GM08714 (cell line): ENCODE measurements around the gene PPP2R2D.

Source experiments
- H3K4me3 ChIP-seq: fragments of 200-500 bp; sonication (Bioruptor generic); 2 replicates; pipeline ENCODE4 v1.5.1; 2014; ENCODE audit warnings: mild to moderate bottlenecking, low read length, inconsistent platforms
- ZNF274 ChIP-seq: IDR thresholded peaks from 2 replicates; pipeline ENCODE4 v1.6.1; 2012; ENCODE audit warnings: mild to moderate bottlenecking, low read depth, low read length

Gene PPP2R2D

GRCh38 chr10:131920151-131920550, 19.3 kb downstream of the PPP2R2D start:
- no peak overlapping the region for H3K4me3 ChIP-seq
- TF ChIP-seq ZNF274, result no peak

- no peak for TF ChIP-seq ZNF274
- H3K4me3 ChIP-seq, result no peak overlapping the region
These were observed 19.9 kb downstream of the PPP2R2D start for GRCh38 chr10:131920693-131921092.

DNA sequence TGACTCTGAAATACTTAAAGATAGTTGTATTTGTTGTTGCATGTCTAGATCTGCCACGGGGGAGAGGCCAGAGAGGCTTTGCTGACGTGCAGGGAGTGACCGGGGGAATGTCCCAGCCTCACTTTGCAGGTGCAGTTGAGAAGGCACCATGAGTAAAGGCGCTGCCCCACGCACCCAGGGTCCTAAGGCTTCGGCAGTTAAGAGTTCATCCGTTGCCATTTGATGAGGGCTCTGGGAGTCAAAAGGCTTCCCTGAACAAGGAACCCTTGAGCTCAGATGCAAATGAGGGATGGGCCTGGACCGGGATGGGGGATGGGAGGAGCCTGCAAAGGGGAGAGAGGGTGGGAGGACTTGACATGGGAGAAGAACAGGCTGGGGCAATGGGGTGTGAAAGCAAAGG, 20.4 kb downstream of the PPP2R2D start:
- TF ChIP-seq ZNF274, result no peak
- H3K4me3 ChIP-seq, result no peak overlapping the region

GRCh38 chr10:131923038-131923756, 22.4 kb downstream of the PPP2R2D start:
- no peak overlapping the region for H3K4me3 ChIP-seq
- TF ChIP-seq ZNF274, result no peak

- no peak for TF ChIP-seq ZNF274
- no peak overlapping the region for H3K4me3 ChIP-seq
These were observed 24.3 kb downstream of the PPP2R2D start for GRCh38 chr10:131925011-131925649.

- TF ChIP-seq ZNF274, result no peak
- no peak overlapping the region for H3K4me3 ChIP-seq
These were observed 24.9 kb downstream of the PPP2R2D start for GRCh38 chr10:131925716-131926115.

DNA sequence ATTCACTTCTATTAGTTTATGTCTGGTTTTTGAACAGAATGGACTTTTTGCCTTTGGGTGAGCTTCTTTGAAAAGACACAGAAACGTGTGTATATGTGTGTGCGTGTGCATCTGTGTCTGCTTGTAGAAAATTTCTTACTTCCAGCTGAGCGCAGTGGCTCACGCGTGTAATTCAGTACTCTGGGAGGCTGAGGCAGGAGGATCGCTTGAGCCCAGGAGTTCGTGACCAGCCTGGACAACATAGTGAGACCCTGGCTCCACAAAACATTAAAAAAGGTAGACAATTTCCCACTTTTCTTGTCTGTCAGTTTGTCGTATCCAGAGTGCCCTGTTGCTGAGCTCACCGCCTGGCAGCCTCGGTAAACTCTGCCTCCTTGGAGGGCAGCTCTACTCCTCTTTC, 25.4 kb downstream of the PPP2R2D start:
- H3K4me3 ChIP-seq, result no peak overlapping the region
- TF ChIP-seq ZNF274, result no peak

DNA sequence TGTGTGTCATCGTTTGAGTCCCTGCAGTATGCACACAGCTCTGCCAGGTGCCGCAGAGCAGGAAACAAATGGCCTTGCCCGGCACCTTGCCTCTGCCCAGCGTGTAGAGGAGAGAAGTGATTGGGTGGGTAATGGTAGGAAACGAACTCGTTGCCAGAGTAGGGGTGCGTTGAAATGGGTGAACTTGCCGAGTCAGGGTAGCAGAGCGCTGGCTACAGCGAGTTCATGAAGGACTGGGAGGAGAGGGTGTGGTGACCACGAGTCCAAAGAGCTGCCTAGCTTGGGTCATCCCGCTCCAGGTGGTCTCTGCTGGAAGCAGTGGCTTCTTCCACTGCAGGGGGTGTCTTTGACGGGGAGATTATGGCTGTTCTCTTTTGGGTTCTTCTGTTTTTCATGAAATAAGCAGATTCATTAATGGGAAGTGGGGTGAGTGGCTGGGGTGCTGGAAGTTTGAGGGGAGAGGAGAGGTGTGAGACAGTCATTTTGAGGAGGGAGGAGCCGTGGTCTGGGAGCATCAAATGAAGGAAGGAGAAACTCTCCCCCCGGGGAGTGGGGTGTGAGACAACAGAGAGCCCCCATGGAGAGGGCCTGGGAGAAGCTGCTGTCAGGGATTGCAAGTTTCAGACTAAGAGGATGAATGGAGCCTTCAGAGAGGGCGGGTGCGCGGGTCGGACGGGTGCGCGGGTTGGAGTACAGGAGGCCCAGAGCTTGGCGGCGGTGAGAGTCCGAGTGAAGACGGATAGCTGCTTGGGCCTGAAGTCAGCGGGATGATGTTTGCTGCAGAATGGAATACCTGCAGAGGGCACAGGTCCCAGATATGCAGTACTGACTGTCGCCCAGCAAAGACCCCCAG, 26.2 kb downstream of the PPP2R2D start:
- no peak for TF ChIP-seq ZNF274
- H3K4me3 ChIP-seq, result no peak overlapping the region

DNA sequence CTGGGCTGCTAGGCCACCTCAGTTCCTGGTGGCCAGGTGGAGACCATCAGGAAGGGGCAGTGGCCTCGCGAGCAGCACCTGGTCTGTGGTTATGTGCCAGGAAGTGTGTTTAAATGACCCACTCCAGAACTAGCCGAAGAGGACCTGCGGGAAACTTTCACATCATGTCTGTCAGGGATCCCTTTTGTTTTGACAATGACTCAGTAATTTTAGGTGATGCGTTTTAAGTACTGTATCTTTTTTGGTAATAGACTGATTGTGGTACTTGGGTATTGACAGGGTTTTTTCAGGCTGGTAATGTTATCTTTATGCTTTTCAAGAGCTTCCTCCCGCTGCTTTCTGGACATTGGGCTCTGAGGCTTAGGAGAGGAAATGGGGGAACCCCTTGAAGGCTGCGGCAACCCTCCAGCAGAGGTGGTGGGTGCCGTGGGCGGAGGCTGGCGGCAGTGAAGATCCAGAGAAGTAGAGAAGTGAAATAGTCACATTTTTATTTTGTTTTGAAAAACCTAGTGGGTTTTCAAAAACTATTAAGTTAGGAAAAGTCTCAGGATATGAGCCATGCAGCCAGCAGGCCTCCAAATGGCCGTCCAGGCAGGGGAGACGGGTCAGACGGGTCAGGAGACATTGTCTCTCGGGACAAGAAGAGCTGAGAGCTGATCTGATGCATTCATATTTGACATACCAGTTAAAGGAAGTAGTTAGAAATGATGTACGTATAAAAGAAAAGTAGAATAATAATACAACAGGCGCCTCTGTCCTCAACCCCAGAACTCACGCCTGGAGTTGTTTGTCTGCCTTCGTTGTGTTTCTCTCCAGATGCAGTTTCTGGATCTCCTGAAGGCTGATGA, 27.7 kb downstream of the PPP2R2D start:
- no peak overlapping the region; the same call in 1 of the 2 replicates for H3K4me3 ChIP-seq

DNA sequence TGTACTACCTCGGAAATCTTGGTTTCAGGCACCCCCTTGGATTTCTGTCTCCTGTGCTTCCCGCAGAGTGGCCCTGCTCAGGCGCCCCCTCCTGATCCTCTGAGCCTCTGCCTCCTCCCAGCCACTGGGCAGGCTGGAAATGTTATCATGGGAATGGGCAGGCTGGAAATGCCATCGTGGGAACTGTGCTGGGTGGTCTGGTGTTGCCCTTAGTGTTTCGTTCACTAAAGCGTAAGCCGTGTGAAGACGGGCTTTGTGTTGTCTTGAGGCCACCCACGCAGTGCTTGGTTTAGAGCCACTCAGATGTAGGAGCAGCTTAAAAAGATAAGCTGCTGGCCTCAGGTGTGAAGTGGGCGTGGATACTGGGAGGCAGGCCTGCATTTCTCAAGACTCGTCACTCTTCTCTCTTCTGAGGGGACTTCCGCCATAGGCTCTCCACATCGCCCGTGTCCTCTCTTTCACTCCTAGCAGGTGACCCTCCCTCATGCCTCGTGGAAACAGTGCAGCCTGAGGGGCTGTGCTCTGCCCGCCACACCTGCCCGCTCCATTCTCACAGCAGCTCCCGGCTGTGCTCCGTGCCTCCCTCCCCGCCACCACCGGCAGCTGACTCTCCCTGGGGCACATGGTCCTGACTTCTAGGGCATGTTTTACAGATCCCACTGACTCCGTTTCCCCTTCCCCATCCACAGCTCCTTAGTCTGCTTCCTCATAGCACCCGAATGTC, 28.5 kb downstream of the PPP2R2D start:
- H3K4me3 ChIP-seq, result no peak overlapping the region
- no peak for TF ChIP-seq ZNF274

More for the DNA sequence above, 27.7 kb downstream of the PPP2R2D start:
- no peak for TF ChIP-seq ZNF274

- no peak overlapping the region for H3K4me3 ChIP-seq
- no peak for TF ChIP-seq ZNF274
These were observed 29.3 kb downstream of the PPP2R2D start for GRCh38 chr10:131930150-131930549.

DNA sequence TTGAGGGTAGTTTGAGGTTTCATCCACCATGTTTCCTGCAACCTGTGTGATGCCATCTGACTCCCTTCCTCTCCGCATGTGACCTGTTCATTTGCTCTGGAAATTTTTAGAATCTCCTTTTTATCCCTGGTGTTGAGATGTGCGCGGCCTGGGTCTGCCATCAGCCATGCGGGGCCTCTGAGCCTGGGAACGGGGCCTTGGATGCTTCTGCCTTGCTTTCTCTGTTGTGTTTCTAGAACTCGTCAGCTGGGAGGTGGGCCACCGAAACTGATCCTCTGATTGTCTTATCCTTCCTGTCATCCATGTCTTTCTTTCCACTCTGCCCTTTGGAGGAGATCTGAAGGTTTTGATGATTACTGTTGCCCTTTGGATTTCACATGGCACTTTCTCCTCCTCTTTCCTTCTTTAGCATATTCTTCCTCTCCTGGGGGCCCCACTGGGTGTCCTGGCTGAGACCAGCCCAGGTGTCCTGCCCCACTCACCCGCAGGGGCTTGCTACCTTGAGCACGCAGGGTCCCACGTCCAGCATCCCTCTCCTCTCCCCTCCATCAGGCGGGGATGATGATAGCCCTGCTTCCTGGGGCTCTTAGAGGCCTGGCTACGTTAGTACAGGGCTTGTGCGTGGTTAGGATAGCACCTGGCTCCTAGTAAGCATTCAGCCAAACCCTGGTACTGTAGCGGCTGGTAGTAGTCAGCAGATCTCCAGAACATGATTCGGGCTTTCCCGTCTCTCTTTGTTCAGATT, 29.9 kb downstream of the PPP2R2D start:
- H3K4me3 ChIP-seq, result no peak overlapping the region
- no peak for TF ChIP-seq ZNF274
